HCT116 (cell line): ENCODE results near the gene ZCCHC2. TPM values are rescaled to one million over a fixed set of nuclear protein-coding genes. Genes with fewer than 3 reads are reported as not detected.

Source experiments
- ATAC-seq: fragments of 200-7000 bp; cut with Tn5 transposase; 2 replicates; pipeline ENCODE4 v1.9.1; 2020; ENCODE audit warnings: mild to moderate bottlenecking, moderate library complexity
- BruUV-seq: library from RNA; stranded (reverse); fragments of 400-500 nt; replicated peaks from 2 replicates; lab custom pipeline; 2021; lab: Mats Ljungman, UMichigan
- CTCF ChIA-PET: fragments of 300-600 bp; sonication (Branson Sonifier 250); formaldehyde crosslinking; loops from one replicate; lab custom pipeline; 2021; ENCODE audit warnings: antibody characterized with exemption; lab: Charles Lee
- POLR2A ChIA-PET: fragments of 300-600, 350-600 bp; sonication (Branson Sonifier 250); formaldehyde crosslinking; loops from one replicate; lab custom pipeline; 2021; ENCODE audit warnings: antibody characterized with exemption; lab: Charles Lee
- RAD21 ChIA-PET, 2 experiments: fragments of 300-600 bp; sonication (Branson Sonifier 250); formaldehyde crosslinking; loops; one replicate each; lab custom pipeline; 2023; ENCODE audit warnings: low total read pairs in 2 of 2; ENCODE audit not compliant: uncharacterized antibody in 2 of 2, unreplicated experiment in 2 of 2, low non-redundant PET in 1 of 2; lab: Charles Lee
- DNase-seq: peaks from one replicate; pipeline ENCODE4 v3.0.0-alpha.2; 2010; ENCODE audit warnings: low read depth, low spot score
- H2AFZ ChIP-seq: fragments of 200-600 bp; shearing (Covaris generic), sonication (generic); 2 replicates; pipeline ENCODE4 v1.6.1; 2017; ENCODE audit warnings: low read depth, mixed run types, mixed read lengths, antibody characterized with exemption, low read length; ENCODE audit not compliant: poor library complexity, severe bottlenecking
- H3K27ac ChIP-seq: 2 replicates; pipeline ENCODE4 v1.5.1; 2012; ENCODE audit warnings: low read depth, low read length
- H3K27me3 ChIP-seq: fragments of 200-600 bp; sonication (generic); 2 replicates; pipeline ENCODE4 v1.6.1; 2016; ENCODE audit warnings: mixed run types, low read length, mixed read lengths; ENCODE audit not compliant: insufficient read depth
- H3K36me3 ChIP-seq, 2 experiments: fragments of 200-500 bp in 1 of 2; fragments of 200-600 bp in 1 of 2; sonication (Bioruptor generic) in 1 of 2; sonication (generic) in 1 of 2; 2 replicates each; pipeline versions ENCODE4 v1.5.1 to v1.6.1; 2014 to 2016; ENCODE audit warnings: low read length in 2 of 2, inconsistent platforms in 1 of 2, mixed read lengths in 1 of 2, mixed run types in 1 of 2; ENCODE audit not compliant: insufficient read depth in 2 of 2, control insufficient read depth in 1 of 2
- H3K4me1 ChIP-seq, 2 experiments: fragments of 200-600 bp in 1 of 2; sonication (generic) in 1 of 2; 2 replicates each; pipeline versions ENCODE4 v1.5.1 to v1.6.1; 2012 to 2017; ENCODE audit warnings: low read length in 2 of 2, inconsistent platforms in 1 of 2, mild to moderate bottlenecking in 1 of 2, mixed read lengths in 1 of 2, mixed run types in 1 of 2, moderate library complexity in 1 of 2; ENCODE audit not compliant: insufficient read depth in 2 of 2, control insufficient read depth in 1 of 2
- H3K4me2 ChIP-seq: fragments of 200-600 bp; sonication (generic); 2 replicates; pipeline ENCODE4 v1.6.1; 2017; ENCODE audit warnings: mixed run types, low read length, mixed read lengths
- H3K4me3 ChIP-seq, 2 experiments: fragments of 200-600 bp in 1 of 2; sonication (generic) in 1 of 2; replicated peaks in 1 of 2; 2 replicates each; pipeline ENCODE4 v1.5.1; 2011 to 2016; ENCODE audit warnings: low read length in 2 of 2, control low read depth in 1 of 2, low read depth in 1 of 2, mild to moderate bottlenecking in 1 of 2, mixed read lengths in 1 of 2, mixed run types in 1 of 2
- H3K79me2 ChIP-seq: fragments of 200-600 bp; sonication (generic); 2 replicates; pipeline ENCODE4 v1.6.1; 2017; ENCODE audit warnings: mild to moderate bottlenecking, mixed run types, low read length, moderate library complexity, mixed read lengths; ENCODE audit not compliant: insufficient read depth
- H3K9ac ChIP-seq: fragments of 200-600 bp; sonication (generic); 2 replicates; pipeline ENCODE4 v1.6.1; 2016; ENCODE audit warnings: low read length, mixed read lengths
- H3K9me2 ChIP-seq: fragments of 200-600 bp; sonication (generic), shearing (Covaris generic); 2 replicates; pipeline ENCODE4 v1.6.1; 2017; ENCODE audit warnings: mixed run types, mild to moderate bottlenecking, moderate library complexity; ENCODE audit not compliant: insufficient read depth
- H3K9me3 ChIP-seq, 2 experiments: fragments of 200-500 bp in 1 of 2; fragments of 200-600 bp in 1 of 2; sonication (Bioruptor generic) in 1 of 2; sonication (generic) in 1 of 2; 2 replicates each; pipeline ENCODE4 v1.6.1; 2014 to 2017; ENCODE audit warnings: low read length in 2 of 2, mixed read lengths in 2 of 2, inconsistent platforms in 1 of 2, low read depth in 1 of 2, mild to moderate bottlenecking in 1 of 2, mixed run types in 1 of 2, moderate library complexity in 1 of 2; ENCODE audit not compliant: control insufficient read depth in 1 of 2, insufficient read depth in 1 of 2
- H4K20me1 ChIP-seq: fragments of 200-600 bp; sonication (generic), shearing (Covaris generic); 2 replicates; pipeline ENCODE4 v1.6.1; 2017; ENCODE audit warnings: mixed run types, mild to moderate bottlenecking, moderate library complexity; ENCODE audit not compliant: insufficient read depth
- CBX3 ChIP-seq: IDR thresholded peaks from 2 replicates; pipeline ENCODE4 v1.6.1; 2012; ENCODE audit warnings: low read depth
- CEBPB ChIP-seq: IDR thresholded peaks from 2 replicates; pipeline ENCODE4 v1.6.1; 2012; ENCODE audit warnings: low read depth
- ELF1 ChIP-seq: IDR thresholded peaks from 2 replicates; pipeline ENCODE4 v1.6.1; 2012; ENCODE audit warnings: low read depth, borderline replicate concordance
- EZH2 ChIP-seq: fragments of 200-600 bp; sonication (generic); IDR thresholded peaks from 2 replicates; pipeline ENCODE4 v1.6.1; 2017; ENCODE audit warnings: antibody characterized with exemption, mixed run types
- EZH2phosphoT487 ChIP-seq: fragments of 200-600 bp; IDR thresholded peaks from 2 replicates; pipeline ENCODE4 v1.6.1; 2018; ENCODE audit warnings: antibody characterized with exemption, borderline replicate concordance
- FOSL1 ChIP-seq: IDR thresholded peaks from 2 replicates; pipeline ENCODE4 v1.6.1; 2012; ENCODE audit warnings: low read depth
- JUND ChIP-seq: IDR thresholded peaks from 2 replicates; pipeline ENCODE4 v1.6.1; 2012
- POLR2A ChIP-seq: IDR thresholded peaks from 2 replicates; pipeline ENCODE4 v1.7.0; 2011; ENCODE audit warnings: borderline replicate concordance; ENCODE audit not compliant: insufficient read depth, insufficient read length; ENCODE audit errors: extremely low read depth
- POLR2AphosphoS5 ChIP-seq: IDR thresholded peaks from 2 replicates; pipeline ENCODE4 v1.6.1; 2011; ENCODE audit warnings: mild to moderate bottlenecking, low read depth, low read length, moderate library complexity
- RAD21 ChIP-seq: IDR thresholded peaks from 2 replicates; pipeline ENCODE4 v1.6.1; 2012; ENCODE audit warnings: low read depth, mild to moderate bottlenecking
- SIN3A ChIP-seq: IDR thresholded peaks from 2 replicates; pipeline ENCODE4 v1.6.1; 2012; ENCODE audit warnings: low read depth
- YY1 ChIP-seq: IDR thresholded peaks from 2 replicates; pipeline ENCODE4 v1.6.1; 2011; ENCODE audit warnings: low read length, low read depth, moderate library complexity, mild to moderate bottlenecking; ENCODE audit not compliant: insufficient replicate concordance; ENCODE audit errors: extremely low read depth
- ZNF274 ChIP-seq: fragments of 200-500 bp; sonication (Bioruptor generic); IDR thresholded peaks from 2 replicates; pipeline ENCODE4 v1.6.1; 2014; ENCODE audit warnings: mild to moderate bottlenecking, low read depth, low read length, inconsistent platforms
- intact Hi-C: fragments of 100-400 bp; cut with micrococcal nuclease; formaldehyde crosslinking; loops from 2 replicates; pipeline ENCODE4 v1.10.0; 2022
- total RNA-seq: library from RNA; stranded (reverse); gene quantifications from one replicate; pipeline ENCODE4 v1.2.1, GENCODE V29; 2021; ENCODE audit not compliant: unreplicated experiment
- TF ChIP-seq, protein P1 (sequence below): IDR thresholded peaks from 2 replicates; pipeline ENCODE4 v1.6.1; 2012; ENCODE audit warnings: low read depth
- TF ChIP-seq, protein P2 (sequence below): IDR thresholded peaks from 2 replicates; pipeline ENCODE4 v1.6.1; 2012
- TF ChIP-seq, protein P3 (sequence below): IDR thresholded peaks from 2 replicates; pipeline ENCODE4 v1.6.1; 2011; ENCODE audit warnings: mild to moderate bottlenecking, low read length, moderate library complexity; ENCODE audit not compliant: insufficient replicate concordance; ENCODE audit errors: extremely low read depth

The ZCCHC2 gene
- total RNA-seq, 1 experiment from 2014 or later: 17.7 TPM

- RAD21 ChIA-PET: no interaction called here
- no peak overlapping the region for H3K9ac ChIP-seq
- no TSS peak for BruUV-seq
Measured at GRCh38 chr18:62512996-62513395, 9.8 kb upstream of the ZCCHC2 start.

DNA sequence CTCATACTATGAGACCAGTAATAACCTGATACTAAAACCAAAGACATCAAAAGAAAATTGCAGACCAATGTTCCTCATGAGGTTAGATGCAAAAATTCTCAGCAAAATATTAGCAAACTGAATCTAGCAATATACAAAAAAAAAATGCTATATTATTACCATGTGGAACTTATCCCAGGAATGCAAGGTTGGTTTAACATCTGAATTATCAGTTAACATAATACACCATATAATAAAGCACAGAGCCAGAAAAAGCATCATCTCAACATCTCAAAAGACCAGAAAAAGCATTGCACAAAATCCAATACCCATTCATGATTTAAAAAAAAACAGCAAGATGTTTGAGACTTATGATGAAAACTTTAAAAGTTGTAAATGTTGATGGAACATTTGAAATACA is 8.3 kb upstream of the ZCCHC2 start:
- RAD21 ChIA-PET: no interaction called here
- H3K9ac ChIP-seq: no peak overlapping the region
- no peaks in the 10 kb centered on the region for H3K36me3 ChIP-seq
- no peak overlapping the region for H3K4me3 ChIP-seq
- ATAC-seq: no peak
- CTCF ChIA-PET: no interaction called here
- no peak overlapping the region for H3K4me2 ChIP-seq
- no peaks in the 10 kb centered on the region for H4K20me1 ChIP-seq
- intact Hi-C loops: no loop called here
- H3K9me2 ChIP-seq: no peaks in the 10 kb centered on the region
- POLR2A ChIA-PET: no interaction called here
- H3K4me1 ChIP-seq: no peaks in the 10 kb centered on the region
- H3K27ac ChIP-seq: no peak overlapping the region
- BruUV-seq: no TSS peak
- no peaks in the 10 kb centered on the region for H3K79me2 ChIP-seq
- no peaks in the 10 kb centered on the region for H3K27me3 ChIP-seq
- no peak for DNase-seq
- no peak overlapping the region for H2AFZ ChIP-seq
- H3K9me3 ChIP-seq: 0 out of 4 replicates have a peak, but pooled peaks cover 0 to 5% of the 10 kb centered on the region in 2 experiments
- TF ChIP-seq, protein P1, sequence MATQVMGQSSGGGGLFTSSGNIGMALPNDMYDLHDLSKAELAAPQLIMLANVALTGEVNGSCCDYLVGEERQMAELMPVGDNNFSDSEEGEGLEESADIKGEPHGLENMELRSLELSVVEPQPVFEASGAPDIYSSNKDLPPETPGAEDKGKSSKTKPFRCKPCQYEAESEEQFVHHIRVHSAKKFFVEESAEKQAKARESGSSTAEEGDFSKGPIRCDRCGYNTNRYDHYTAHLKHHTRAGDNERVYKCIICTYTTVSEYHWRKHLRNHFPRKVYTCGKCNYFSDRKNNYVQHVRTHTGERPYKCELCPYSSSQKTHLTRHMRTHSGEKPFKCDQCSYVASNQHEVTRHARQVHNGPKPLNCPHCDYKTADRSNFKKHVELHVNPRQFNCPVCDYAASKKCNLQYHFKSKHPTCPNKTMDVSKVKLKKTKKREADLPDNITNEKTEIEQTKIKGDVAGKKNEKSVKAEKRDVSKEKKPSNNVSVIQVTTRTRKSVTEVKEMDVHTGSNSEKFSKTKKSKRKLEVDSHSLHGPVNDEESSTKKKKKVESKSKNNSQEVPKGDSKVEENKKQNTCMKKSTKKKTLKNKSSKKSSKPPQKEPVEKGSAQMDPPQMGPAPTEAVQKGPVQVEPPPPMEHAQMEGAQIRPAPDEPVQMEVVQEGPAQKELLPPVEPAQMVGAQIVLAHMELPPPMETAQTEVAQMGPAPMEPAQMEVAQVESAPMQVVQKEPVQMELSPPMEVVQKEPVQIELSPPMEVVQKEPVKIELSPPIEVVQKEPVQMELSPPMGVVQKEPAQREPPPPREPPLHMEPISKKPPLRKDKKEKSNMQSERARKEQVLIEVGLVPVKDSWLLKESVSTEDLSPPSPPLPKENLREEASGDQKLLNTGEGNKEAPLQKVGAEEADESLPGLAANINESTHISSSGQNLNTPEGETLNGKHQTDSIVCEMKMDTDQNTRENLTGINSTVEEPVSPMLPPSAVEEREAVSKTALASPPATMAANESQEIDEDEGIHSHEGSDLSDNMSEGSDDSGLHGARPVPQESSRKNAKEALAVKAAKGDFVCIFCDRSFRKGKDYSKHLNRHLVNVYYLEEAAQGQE: no peak
- TF ChIP-seq EZH2 (no peak), JUND (no peak), FOSL1 (no peak), SIN3A (no peak), POLR2A (no peak), ELF1 (no peak), CBX3 (no peak), YY1 (no peak)
- TF ChIP-seq, protein P2, sequence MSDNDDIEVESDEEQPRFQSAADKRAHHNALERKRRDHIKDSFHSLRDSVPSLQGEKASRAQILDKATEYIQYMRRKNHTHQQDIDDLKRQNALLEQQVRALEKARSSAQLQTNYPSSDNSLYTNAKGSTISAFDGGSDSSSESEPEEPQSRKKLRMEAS: no peak
- TF ChIP-seq, protein P3, sequence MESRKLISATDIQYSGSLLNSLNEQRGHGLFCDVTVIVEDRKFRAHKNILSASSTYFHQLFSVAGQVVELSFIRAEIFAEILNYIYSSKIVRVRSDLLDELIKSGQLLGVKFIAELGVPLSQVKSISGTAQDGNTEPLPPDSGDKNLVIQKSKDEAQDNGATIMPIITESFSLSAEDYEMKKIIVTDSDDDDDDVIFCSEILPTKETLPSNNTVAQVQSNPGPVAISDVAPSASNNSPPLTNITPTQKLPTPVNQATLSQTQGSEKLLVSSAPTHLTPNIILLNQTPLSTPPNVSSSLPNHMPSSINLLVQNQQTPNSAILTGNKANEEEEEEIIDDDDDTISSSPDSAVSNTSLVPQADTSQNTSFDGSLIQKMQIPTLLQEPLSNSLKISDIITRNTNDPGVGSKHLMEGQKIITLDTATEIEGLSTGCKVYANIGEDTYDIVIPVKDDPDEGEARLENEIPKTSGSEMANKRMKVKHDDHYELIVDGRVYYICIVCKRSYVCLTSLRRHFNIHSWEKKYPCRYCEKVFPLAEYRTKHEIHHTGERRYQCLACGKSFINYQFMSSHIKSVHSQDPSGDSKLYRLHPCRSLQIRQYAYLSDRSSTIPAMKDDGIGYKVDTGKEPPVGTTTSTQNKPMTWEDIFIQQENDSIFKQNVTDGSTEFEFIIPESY: no peak

More at GRCh38 chr18:62512996-62513395, 9.8 kb upstream of the ZCCHC2 start:
- TF ChIP-seq EZH2phosphoT487: no peak
- TF ChIP-seq, protein P2: no peak
- no peak for TF ChIP-seq ZNF274
- no peak for TF ChIP-seq ELF1
- TF ChIP-seq CEBPB: no peak
- no peak for TF ChIP-seq FOSL1
- TF ChIP-seq POLR2AphosphoS5: no peak
- no peak for TF ChIP-seq RAD21
- no peak for TF ChIP-seq EZH2
- TF ChIP-seq JUND: no peak
- no peak for TF ChIP-seq CBX3
- TF ChIP-seq POLR2A: no peak
- Histone ChIP-seq H3K36me3 (no peaks in the 10 kb centered on the region), H3K27ac (no peak overlapping the region), H2AFZ (no peak overlapping the region), H4K20me1 (no peaks in the 10 kb centered on the region), H3K9me2 (no peaks in the 10 kb centered on the region), H3K79me2 (no peaks in the 10 kb centered on the region), H3K27me3 (no peaks in the 10 kb centered on the region), H3K9me3 (0 out of 4 replicates have a peak, but pooled peaks cover 0 to 5% of the 10 kb centered on the region in 2 experiments), H3K4me2 (no peak overlapping the region), H3K4me3 (no peak overlapping the region), H3K4me1 (no peaks in the 10 kb centered on the region)
- intact Hi-C loops: no loop called here
- ChIA-PET POLR2A (no interaction called here), CTCF (no interaction called here)
- DNase-seq: no peak
- no peak for ATAC-seq
